B cell (primary cell): ENCODE results near the gene GAMT.

ENCODE experiments used
- EZH2 ChIP-seq: IDR thresholded peaks from 2 replicates; pipeline ENCODE4 v1.6.1; 2012; ENCODE audit warnings: borderline replicate concordance, low read depth, mild to moderate bottlenecking, moderate library complexity, low read length; ENCODE audit not compliant: insufficient read depth, poor library complexity, severe bottlenecking
- TF ChIP-seq, protein P1 (sequence below): fragments of 200-600 bp; IDR thresholded peaks from one replicate; pipeline ENCODE4 v1.8.0; 2022; ENCODE audit warnings: antibody characterized with exemption, mild to moderate bottlenecking

DNA sequence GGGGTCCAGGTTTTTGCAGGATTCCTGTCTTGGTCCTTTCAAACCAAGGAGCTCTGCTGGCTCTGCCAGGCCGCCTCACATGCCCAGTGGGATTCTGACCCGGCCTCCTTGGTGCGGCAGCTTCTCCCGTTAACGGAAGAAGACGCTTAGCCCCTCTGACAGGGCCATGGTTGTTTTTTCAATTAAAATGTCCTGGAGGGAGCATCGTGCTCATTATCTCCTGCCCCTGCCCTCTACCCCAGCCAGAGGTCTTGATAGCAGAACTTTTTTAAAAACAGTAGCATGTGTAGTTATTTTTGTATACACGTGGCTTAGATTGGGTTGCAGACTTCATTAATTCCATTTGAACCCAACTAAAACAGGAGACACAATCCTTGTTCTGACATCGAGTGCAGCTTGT lies 25.4 kb upstream of the GAMT start:
- TF ChIP-seq, protein P1, sequence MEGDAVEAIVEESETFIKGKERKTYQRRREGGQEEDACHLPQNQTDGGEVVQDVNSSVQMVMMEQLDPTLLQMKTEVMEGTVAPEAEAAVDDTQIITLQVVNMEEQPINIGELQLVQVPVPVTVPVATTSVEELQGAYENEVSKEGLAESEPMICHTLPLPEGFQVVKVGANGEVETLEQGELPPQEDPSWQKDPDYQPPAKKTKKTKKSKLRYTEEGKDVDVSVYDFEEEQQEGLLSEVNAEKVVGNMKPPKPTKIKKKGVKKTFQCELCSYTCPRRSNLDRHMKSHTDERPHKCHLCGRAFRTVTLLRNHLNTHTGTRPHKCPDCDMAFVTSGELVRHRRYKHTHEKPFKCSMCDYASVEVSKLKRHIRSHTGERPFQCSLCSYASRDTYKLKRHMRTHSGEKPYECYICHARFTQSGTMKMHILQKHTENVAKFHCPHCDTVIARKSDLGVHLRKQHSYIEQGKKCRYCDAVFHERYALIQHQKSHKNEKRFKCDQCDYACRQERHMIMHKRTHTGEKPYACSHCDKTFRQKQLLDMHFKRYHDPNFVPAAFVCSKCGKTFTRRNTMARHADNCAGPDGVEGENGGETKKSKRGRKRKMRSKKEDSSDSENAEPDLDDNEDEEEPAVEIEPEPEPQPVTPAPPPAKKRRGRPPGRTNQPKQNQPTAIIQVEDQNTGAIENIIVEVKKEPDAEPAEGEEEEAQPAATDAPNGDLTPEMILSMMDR = no peak
- TF ChIP-seq EZH2 = no peak
